ENCODE data around the gene PDE4D. TPM values are rescaled to one million over a fixed set of nuclear protein-coding genes. Genes with fewer than 3 reads are reported as not detected.

The PDE4D gene
- total and polyA plus RNA-seq, 2 of the 4 experiments (the other 2 are of a cell fraction) = 1.4 to 7.9 TPM

DNA sequence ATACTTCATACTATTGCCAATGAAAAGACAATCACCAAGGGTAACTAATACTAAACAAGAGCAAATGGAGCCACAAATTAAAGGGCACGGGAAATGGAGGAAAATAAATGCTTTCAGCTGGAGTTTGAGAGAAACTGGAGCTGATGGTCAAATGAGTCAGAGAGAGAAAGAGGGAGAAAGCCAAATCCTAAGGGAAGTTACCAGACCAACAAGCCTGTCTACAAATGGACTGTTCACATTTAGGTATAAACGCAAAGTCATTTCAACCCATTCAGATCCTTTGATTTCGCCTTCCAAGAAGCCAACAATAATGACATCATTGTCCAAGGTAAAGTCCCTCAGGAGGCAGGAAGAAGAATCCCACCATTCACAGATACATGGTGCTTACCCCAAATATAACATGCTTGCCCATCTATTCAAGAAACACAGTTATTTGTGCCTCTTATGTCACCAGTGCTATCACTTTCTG is 958.9 kb downstream of the PDE4D start:
- H3K4me2 ChIP-seq (ENCODE audit: low read depth, low read length) = no peak overlapping the region
- CTCF ChIA-PET = no interaction called here

More for the DNA sequence above, 958.9 kb downstream of the PDE4D start:
- no peak overlapping the region for H3K14ac ChIP-seq (replicated peaks; ENCODE audit: low read depth, low read length)
- H3K4me1 ChIP-seq (ENCODE audit: control insufficient read depth, insufficient read depth, low read length) = no peaks in the 10 kb centered on the region
- no peak overlapping the region for H2BK120ac ChIP-seq (ENCODE audit: low read depth, low read length)
- no peak overlapping the region for H2AK9ac ChIP-seq (replicated peaks; ENCODE audit: low read depth, low read length, poor library complexity)
- no peak overlapping the region for H3K4me3 ChIP-seq (ENCODE audit: insufficient read depth, low read depth, low read length)
- H3K27me3 ChIP-seq (ENCODE audit: control insufficient read depth, insufficient read depth, low read length) = peaks cover 4% of the 10 kb centered on the region; the same call in 1 of the 2 replicates
- no peak overlapping the region for H4K91ac ChIP-seq (ENCODE audit: insufficient read depth, low read depth, low read length)
- no peak overlapping the region for H2BK20ac ChIP-seq (ENCODE audit: low read depth, low read length)
- H3K9me3 ChIP-seq (ENCODE audit: control insufficient read depth, insufficient read depth, low read length) = no peaks in the 10 kb centered on the region
- H2BK5ac ChIP-seq (ENCODE audit: low read depth, low read length, poor library complexity, severe bottlenecking) = no peak overlapping the region
- POLR2A ChIA-PET (ENCODE audit: unreplicated experiment) = no interaction called here
- no peak for DNase-seq
- no peaks in the 10 kb centered on the region for H3K79me1 ChIP-seq (ENCODE audit: low read depth in 1 of 2, low read length in 2 of 2)
- no peak overlapping the region for H4K8ac ChIP-seq (ENCODE audit: low read depth in 2 of 2, low read length in 2 of 2)
- H2AFZ ChIP-seq (replicated peaks; ENCODE audit: low read length, poor library complexity) = no peak overlapping the region
- H4K20me1 ChIP-seq (ENCODE audit: insufficient read depth, low read length) = no peaks in the 10 kb centered on the region
- no peak overlapping the region for H4K5ac ChIP-seq (ENCODE audit: low read depth, low read length)
- in situ Hi-C loops (cut with MboI; ENCODE audit: low sequenced_read_pairs) (no loop called here), dilution Hi-C loops (cut with HindIII; ENCODE audit: low sequenced_read_pairs, unreplicated experiment) (no loop called here), intact Hi-C loops (cut with micrococcal nuclease) (no loop called here)
- ATAC-seq (ENCODE audit: low read depth) = no peak
- H2BK15ac ChIP-seq (ENCODE audit: low read depth, low read length) = no peak overlapping the region
- H3K9me1 ChIP-seq (ENCODE audit: insufficient read depth, low read length) = no peaks in the 10 kb centered on the region
- no peak overlapping the region for H3K23ac ChIP-seq (ENCODE audit: low read depth, low read length)
- H3K18ac ChIP-seq (ENCODE audit: low read depth, low read length) = no peak overlapping the region
- no CpG with 5 or more reads among the region's 3 CpGs for WGBS, 2 experiments (ENCODE audit: extremely low coverage in 2 of 2, insufficient read length in 1 of 2)
- no peak overlapping the region for H2AK5ac ChIP-seq (ENCODE audit: low read depth, low read length)
- H3K9ac ChIP-seq (ENCODE audit: low read depth, low read length) = no peak overlapping the region
- no peak overlapping the region for H3K56ac ChIP-seq (ENCODE audit: extremely low read depth, insufficient read depth, low read length)
- no TSS peak for BruUV-seq (replicated peaks)
- no peak overlapping the region for H3K27ac ChIP-seq (ENCODE audit: insufficient read depth, low read length)
- no peak overlapping the region for H3K4ac ChIP-seq (ENCODE audit: low read depth, low read length)
- H3K36me3 ChIP-seq (ENCODE audit: control insufficient read depth, insufficient read depth, low read length) = no peaks in the 10 kb centered on the region
- TF ChIP-seq MAFK (IDR thresholded peaks at IDR 0.05; ENCODE audit: low read depth, low read length) (no peak), MXI1 (IDR thresholded peaks at IDR 0.05; ENCODE audit: borderline replicate concordance, low read depth, low read length) (no peak), RCOR1 (IDR thresholded peaks at IDR 0.05; ENCODE audit: insufficient replicate concordance, low read length) (no peak), RFX5 (IDR thresholded peaks at IDR 0.05; ENCODE audit: low read depth, low read length) (no peak), NFE2L2 (IDR thresholded peaks at IDR 0.05; ENCODE audit: low read depth, low read length) (no peak), BHLHE40 (IDR thresholded peaks at IDR 0.05; ENCODE audit: low read depth, low read length) (no peak), FOS (IDR thresholded peaks at IDR 0.05; ENCODE audit: low read depth, low read length) (no peak), POLR2A (IDR thresholded peaks at IDR 0.05; ENCODE audit: low read depth, low read length) (no peak)
- TF ChIP-seq, protein P1, sequence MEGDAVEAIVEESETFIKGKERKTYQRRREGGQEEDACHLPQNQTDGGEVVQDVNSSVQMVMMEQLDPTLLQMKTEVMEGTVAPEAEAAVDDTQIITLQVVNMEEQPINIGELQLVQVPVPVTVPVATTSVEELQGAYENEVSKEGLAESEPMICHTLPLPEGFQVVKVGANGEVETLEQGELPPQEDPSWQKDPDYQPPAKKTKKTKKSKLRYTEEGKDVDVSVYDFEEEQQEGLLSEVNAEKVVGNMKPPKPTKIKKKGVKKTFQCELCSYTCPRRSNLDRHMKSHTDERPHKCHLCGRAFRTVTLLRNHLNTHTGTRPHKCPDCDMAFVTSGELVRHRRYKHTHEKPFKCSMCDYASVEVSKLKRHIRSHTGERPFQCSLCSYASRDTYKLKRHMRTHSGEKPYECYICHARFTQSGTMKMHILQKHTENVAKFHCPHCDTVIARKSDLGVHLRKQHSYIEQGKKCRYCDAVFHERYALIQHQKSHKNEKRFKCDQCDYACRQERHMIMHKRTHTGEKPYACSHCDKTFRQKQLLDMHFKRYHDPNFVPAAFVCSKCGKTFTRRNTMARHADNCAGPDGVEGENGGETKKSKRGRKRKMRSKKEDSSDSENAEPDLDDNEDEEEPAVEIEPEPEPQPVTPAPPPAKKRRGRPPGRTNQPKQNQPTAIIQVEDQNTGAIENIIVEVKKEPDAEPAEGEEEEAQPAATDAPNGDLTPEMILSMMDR (conservative IDR thresholded peaks at IDR 0.05; ENCODE audit: low read depth, low read length) = no peak
- TF ChIP-seq, protein P2, sequence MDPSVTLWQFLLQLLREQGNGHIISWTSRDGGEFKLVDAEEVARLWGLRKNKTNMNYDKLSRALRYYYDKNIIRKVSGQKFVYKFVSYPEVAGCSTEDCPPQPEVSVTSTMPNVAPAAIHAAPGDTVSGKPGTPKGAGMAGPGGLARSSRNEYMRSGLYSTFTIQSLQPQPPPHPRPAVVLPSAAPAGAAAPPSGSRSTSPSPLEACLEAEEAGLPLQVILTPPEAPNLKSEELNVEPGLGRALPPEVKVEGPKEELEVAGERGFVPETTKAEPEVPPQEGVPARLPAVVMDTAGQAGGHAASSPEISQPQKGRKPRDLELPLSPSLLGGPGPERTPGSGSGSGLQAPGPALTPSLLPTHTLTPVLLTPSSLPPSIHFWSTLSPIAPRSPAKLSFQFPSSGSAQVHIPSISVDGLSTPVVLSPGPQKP (IDR thresholded peaks at IDR 0.05; ENCODE audit: borderline replicate concordance, low read depth, low read length) = no peak

Measured in IMR-90 (cell line).